HL-60/S4 treated with retinoic acid at 250 ng/mL for 4 days and 3 days (cell line): ENCODE results near the gene KLHL7.

Experiments
- in situ Hi-C: fragments of 300-500 bp; cut with MboI; formaldehyde crosslinking; loops from 2 replicates; pipeline ENCODE4 v1.7.0; 2022; ENCODE audit warnings: low sequenced_read_pairs

The KLHL7 gene, protein sequence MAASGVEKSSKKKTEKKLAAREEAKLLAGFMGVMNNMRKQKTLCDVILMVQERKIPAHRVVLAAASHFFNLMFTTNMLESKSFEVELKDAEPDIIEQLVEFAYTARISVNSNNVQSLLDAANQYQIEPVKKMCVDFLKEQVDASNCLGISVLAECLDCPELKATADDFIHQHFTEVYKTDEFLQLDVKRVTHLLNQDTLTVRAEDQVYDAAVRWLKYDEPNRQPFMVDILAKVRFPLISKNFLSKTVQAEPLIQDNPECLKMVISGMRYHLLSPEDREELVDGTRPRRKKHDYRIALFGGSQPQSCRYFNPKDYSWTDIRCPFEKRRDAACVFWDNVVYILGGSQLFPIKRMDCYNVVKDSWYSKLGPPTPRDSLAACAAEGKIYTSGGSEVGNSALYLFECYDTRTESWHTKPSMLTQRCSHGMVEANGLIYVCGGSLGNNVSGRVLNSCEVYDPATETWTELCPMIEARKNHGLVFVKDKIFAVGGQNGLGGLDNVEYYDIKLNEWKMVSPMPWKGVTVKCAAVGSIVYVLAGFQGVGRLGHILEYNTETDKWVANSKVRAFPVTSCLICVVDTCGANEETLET

DNA sequence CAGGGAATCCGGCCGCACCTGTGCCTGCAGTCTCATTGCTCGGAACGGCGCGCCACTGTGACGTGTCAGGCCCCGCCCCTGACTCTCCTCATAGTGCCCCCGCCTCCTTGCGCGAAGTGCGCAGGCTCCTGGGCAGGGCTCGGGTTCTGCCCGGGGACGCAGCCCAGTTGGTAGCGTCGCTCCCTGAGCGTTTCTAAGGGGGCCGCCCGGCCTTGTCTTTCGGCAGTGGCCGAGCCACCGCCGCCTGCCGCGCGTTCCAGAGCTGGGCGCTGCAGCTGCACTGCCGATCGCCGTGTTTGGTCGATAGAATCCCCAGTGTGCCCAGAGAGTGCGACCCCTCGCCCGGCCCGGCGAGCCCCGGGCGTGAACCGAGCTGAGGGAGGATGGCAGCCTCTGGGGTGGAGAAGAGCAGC, at the start of gene KLHL7:
Gene KLHL7 (plus strand): TSS at position 142 of the 413 bp plus-strand sequence. CDS start 242 bp downstream, at position 384.
- in situ Hi-C loops = no loop called here

DNA sequence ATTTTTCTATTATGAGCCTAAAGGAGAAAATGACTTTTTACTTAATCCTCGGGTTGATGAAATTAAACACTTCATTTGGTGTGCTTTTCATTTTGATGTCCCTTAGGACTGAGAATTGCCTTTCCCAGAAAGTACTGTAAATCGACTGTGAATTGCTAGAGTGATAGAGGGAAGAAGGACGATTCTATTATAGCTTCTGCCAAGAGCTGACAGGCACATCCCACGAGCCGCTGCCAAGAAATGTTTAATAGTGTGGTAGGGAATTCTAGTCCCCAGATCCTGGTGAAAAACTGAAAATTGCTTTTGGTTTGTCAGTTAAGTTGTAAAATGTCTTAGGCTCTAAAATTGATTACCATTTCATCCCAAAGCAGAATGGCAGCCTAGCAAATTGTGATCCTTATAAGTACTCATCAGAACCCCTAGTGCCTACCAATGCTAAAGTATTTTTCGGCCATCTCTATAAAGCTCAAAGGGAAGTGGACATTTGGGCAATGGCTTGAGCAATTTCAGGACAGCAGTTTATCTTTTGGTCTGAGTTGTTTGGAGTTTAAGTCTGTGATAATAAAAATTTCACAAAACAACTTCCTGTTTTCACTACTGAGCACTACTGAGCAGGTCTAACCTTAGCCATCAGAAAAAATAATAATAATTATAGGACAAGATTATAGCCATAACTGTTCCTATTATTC, 47.0 kb upstream of the KLHL7 start:
- in situ Hi-C loops = loop anchor here (10.0 kb wide), 1 partner anchor 504 kb away; no protein-coding TSS in a partner anchor

DNA sequence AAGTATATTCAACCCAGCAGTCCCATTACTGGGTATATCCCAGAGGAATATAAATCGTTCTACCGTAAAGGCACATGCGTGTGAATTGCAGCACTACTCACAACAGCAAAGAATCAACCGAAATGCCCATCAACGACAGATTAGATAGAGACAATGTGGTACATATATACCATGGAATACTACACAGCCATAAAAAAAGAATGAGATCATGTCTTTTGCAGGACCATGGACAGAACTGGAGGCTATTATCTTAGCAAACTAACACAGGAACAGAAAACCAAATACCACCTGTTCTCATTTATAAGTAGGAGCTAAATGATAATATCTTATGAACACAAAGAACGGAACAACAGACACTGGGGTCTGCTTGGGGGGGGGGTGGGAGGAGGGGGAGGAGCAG, 44.3 kb upstream of the KLHL7 start:
- in situ Hi-C loops = no loop called here

DNA sequence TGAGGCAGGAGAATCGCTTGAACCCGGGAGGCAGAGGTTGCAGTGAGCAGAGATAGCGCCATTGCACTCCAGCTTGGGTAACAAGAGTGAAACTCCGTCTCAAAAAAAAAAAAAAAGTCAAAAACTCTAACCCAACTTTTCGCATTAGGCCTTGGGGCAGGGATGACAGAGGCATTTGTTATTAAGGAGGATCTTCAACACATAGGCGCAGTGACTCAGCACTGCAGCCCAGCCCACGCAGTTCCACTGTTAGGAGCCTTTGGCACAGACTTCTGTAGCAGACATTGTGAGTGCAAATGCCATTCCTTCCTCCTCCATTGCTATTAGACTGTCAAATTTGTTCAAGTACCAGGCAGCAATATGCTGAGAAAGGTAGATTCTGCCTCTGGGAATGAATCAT, 43.1 kb upstream of the KLHL7 start:
- in situ Hi-C loops = no loop called here

DNA sequence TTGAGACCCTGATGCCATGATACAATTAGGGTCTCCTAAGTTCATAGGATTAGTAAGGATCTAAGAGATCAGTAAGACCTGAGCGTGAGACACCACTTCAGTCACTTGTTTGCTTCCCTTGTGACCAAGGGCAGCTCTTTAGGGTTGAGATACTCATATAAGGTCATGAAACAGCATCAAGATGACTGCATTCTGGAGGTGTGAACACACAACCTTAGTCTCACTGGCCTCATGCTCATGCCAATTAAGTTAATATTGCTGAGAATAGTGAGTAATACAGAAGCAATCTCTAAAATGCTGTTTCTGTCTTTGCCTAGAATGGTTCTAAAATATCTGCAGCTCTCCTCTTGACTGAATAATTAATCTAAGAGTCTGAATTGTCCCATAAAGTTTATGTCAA, 39.6 kb upstream of the KLHL7 start:
- in situ Hi-C loops = no loop called here

DNA sequence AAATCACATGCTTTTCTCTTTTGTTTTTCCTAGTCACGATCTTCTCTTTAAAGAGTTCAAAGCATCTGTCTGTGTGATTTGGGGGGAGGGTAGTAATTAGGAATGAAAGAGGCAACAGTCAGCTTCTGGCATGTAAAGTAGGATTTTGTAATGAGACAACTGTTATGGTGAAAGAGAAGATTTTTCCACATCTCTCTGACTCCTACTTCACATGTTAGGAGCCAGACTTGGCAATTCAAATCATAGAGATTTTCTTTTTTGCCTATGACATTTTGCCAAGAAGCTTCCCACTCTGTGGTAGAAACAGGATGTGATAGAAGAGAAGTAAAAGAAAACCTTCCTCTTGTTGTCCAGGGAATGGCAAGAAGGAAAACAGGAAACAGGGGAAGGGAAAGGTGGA, 38.3 kb upstream of the KLHL7 start:
- in situ Hi-C loops = no loop called here

DNA sequence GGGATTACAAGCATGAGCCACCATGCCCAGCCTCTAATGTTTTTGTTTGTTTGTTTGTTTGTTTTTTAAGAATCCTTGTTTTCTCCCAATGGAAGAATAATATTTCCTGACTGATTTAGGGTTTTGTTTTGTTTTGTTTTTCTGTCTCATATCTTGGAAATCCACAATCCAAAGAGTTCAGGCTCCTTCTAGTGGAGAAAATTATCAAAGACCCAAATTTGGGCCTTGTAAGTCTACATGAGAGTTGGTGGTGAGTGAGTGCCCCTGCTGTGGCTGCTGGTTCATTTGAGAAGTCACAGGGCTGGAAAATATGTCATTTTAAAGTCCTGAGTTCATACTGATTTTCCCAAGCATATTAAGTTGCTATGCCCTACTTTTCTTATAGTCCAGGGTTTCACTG, 33.5 kb upstream of the KLHL7 start:
- in situ Hi-C loops = no loop called here

DNA sequence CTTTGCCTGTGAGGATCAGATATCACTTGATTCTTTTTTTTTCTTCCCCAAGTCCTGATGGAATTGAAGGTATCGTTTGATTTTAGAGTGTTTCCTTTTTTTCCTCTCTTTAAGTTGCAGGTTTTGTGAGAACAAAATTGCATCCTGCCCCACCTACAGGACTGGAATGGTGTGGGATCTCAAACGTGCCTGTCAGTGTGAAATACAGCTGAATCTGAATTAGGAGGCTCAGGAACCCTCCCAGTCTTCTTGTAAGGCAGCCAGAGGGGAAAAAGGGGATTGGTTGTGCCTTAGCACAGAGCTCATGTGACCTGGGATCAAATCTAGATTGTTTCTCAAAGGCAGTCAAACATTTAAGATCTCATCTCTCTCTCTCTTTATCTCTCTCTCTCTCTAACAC, 32.7 kb upstream of the KLHL7 start:
- in situ Hi-C loops = no loop called here

DNA sequence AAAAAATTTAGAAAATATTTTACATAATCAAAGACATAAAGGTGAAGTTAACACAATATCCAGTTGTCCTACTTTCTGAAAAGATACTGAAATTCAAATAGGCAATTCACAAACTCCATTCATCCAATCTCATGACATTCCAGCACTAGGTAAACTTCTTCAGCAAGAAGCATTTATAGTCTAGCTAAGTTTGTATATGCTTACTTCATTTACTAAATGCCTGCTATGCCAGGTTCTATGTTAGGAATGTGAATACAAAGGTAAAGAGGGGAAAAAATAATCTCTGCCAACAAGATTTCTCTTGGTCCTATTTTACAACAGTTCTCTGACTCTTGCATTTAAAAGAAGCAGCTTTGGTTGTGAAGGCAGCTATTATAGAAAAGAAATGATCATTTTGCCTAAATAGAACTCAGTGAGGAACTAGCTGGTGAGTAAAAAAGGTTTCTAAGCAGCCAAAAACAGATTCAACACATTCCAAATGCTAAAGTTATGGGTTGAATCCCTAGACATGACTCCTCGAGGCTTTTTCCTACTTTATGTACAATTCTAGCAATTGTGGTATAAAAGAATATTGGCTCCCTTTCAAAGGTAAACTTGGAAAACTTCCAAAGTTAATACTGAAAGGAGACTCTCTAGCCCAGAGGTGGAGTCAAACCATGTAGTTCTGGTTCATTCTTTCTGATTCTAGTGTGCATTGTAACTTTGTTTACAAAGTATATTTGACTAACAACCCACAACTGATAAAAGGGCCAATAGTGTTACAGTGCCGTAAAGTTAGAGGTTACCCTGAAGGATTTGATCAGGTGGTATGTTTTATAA, 30.9 kb upstream of the KLHL7 start:
- in situ Hi-C loops = no loop called here

DNA sequence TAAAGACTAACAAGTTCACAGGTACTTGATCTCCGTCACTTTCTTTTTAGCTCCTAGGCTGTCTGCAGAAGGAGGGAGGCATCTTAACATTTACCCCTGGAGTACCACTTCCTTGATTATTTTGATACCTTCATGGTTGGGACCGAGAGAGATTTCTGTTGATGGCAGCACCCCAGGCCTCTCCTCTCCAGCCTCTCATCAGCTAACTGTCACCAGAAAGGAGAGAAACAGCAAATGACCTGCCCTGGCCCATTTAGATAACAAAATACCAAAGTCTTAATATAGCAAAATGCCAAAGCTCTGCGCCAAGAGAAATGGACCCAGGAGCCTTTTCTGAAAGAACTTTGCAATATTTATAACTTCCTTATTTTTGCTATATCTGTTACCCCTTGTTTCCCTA, 30.0 kb upstream of the KLHL7 start:
- in situ Hi-C loops = no loop called here

DNA sequence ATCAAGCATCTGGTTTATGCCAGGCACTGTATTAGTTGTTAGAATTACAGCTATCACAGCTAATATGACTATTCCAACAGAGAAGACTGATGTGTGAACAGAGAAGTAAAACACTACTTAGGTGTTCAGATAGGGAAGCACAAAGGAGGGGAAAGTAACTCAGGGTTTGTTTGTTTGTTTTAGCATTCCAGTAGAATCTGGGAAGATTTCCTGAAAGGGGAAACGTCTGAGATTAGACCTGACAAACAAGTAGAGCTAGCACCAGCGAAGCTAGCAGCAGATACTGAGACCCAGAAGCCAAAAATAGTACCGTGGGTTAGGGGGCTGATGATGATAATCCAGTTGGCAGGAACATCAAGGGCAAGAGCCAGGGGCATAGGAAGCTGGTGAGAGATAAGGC, 28.8 kb upstream of the KLHL7 start:
- in situ Hi-C loops = no loop called here

DNA sequence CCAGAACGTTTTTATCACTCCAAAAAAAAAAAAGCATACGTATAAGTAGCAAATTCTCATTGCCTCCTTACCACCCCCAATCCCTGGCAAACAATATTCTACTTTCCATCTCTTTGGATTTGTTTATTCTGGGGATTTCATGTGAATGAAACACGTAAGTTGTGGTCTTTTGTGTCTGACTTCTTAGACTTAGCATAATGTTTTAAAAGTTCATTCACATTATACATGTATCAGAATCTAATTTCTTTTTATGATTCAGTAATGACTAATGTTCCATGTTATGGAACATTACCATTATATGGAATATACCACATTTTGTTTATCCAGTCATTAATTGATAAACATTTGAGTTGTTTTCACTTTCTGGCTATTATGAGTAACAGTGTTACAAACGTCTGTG, 12.5 kb upstream of the KLHL7 start:
- in situ Hi-C loops = no loop called here

DNA sequence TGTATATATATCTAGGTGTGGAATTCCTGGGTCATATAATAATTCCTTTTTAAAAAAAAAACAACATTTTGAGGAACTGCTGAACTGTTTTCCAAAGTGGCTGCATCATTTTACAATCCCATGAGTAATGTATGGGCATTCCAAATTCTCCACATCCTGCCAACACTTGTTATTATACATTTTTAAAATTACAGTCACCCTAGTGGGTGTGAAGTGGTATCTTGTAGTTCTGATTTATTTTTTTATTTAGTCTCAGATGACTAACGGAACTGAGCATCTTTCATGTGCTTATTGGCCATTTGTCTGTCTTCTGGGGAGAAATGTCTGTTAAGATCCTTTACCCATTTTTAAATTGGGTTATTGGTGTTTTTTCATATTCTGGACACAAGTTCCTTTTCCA, 12.0 kb upstream of the KLHL7 start:
- in situ Hi-C loops = no loop called here

DNA sequence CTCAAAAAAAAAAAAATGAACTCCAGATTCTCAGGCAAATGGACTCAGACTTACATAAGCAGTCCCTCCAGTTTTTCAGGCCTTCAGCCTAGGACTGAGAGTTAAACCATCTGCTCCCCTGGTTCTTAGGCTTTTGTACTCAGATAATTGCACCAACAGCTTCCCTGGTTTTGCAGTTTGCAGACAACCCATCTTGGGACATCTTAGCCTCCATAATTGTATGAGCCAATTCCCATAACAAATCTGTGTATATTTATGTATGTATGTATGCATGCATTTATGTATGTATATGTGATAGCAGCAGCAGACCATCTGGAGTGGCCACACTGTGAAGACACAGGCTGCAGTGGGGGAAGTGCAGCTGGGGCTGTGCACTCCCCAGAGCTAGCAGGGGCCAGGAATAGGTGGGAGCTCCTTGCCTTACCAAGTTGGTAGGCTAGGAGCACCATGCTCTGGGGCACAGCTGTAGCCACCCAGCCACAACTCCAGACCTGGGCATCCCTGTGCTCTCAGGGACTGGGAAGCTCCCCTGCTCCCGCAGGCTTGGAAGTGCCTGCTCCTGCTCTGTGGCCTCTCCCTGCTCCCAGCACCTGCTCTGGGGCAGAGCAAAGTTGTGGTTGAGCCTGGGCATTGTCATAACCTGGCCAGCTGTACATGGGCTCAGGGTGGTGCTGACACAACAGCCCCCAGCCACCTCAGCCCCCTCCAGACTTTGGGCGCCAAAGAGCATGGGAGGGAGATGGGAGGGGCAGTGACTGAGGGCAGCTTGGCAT, 8.9 kb upstream of the KLHL7 start:
- in situ Hi-C loops = no loop called here

DNA sequence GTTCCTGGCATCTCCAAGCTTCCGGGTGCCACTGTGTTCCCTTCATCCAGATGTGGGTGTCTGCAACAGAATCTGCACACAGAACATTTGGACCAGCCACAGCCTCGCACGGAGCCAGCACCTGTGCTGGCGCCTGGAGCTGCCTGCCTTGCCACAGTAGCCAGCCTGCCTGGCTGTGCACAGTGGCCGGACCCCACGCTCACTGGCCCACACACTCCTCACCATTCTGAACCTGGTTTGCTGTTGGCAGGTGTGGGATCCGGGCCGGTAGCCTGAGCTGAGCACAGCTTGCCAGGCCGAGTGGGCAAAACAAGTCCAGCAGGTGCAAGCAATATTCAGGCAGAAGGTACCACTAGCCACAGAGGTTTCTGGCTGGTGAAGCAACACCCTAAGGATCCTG, 7.6 kb upstream of the KLHL7 start:
- in situ Hi-C loops = no loop called here

DNA sequence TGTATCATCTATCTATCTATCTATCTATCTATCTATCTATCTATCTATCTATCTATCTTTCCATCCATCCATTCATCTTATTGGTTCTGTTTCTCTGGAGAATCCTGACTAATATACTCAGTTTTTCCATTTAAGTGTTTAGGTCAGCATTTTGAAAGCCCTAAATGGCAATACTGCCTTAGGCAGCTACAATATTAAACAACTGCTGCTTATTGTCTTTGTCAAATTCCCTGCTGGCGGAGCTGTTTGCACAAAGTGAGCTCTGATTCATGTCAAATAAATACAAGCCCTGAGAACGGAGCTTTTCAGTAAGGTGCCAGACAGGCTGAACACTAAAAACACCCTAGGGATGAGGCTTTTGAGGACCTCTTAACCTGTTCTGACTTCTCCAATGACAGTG, 7.1 kb upstream of the KLHL7 start:
- in situ Hi-C loops = no loop called here

DNA sequence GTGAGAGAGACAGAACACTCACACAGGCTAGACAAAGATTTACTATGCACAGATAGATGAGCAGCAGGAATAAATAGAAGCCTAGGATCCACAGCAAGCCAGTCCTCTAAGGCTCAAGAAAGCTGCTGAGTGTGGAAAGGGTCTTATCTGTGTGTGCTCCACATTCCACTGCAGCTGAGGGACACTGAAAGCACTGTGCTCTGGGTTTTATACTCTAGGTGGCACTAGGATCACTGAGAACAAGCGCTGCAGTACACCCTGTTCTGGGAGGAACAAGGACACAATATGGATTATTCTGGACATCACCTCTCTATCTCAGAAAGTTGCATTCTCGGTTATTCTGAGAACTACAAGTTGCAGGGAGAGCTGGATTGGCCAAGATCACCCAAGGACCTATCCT, 4.9 kb upstream of the KLHL7 start:
- in situ Hi-C loops = no loop called here

DNA sequence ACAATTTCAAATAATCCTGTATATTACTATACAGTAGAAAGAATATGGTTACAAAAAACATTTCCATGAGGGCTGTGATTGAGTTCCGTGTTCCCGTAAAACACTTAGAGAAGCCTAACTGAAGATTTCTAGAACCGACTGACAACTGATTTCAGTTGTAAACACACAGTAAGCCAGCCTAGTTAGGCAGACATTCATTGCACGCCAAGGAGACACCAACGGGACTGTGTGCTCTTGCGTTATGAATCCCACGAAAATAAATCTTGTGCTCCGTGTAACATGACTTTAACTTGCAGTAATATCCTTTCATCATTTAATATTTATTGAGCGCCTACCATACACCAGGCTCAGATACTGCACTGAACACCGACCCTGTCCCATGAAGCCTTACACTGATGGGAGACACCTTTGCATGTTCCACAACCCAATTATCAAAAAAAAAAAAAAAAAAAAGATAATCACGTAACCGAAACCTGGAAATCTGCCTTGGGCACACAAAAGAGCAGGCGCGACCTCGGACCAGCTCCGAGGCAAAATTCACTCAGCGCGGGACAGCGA, 420 bp upstream of the KLHL7 start:
- in situ Hi-C loops = no loop called here

DNA sequence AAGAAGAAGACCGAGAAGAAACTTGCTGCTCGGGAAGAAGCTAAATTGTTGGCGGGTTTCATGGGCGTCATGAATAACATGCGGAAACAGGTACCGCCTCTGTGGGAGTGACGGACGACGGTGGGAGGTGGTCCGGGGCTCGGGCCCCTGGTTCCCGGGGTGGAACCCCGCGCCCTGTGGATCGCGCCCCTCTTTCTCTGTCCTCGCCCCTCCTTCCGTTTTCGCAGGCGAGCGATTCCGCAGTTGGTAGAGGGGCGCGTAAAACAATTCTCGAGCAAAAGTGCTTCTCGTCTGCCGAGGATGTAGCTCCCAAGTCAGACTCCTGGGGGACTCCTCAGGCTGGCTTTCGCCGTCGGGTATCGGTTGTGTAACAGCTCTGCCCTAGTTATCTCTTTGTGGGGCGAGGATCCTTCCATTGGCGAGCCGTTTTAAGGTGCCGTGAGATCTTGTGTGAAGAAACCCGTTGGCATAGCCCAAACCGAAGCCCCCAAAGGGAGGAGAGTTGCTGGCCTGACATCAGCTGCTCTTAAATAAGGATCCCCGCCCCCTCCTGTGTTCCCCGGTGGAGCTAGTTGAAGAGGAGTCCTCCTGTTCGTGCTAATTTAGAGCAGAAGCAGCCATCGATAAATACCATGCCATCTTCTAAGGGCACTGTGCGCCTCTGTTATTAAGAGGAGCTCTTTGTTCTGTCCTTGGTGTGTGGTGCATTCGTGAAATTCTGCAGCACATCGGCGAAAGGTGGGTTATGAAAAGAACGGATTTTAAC, 655 bp downstream of the KLHL7 start:
- in situ Hi-C loops = no loop called here
